NCI-H2196 treated with DMSO at 0.1 percent for 48 hours (cell line): Measurements from ENCODE around the gene PLN.

ENCODE experiments used
- DNase-seq: peaks from one replicate; lab custom pipeline; 2025; ENCODE audit not compliant: unreplicated experiment; lab: John Stamatoyannopoulos, UW

PLN gene

GRCh38 chr6:118548136-118548535 lies at the start of gene PLN:
Gene PLN (plus strand): TSS chr6:118548296. CDS start chr6:118558922, 10,626 bp downstream.
- no peak for DNase-seq

- no peak for DNase-seq
Observed at GRCh38 chr6:118500130-118501015, 47.7 kb upstream of the PLN start.

DNA sequence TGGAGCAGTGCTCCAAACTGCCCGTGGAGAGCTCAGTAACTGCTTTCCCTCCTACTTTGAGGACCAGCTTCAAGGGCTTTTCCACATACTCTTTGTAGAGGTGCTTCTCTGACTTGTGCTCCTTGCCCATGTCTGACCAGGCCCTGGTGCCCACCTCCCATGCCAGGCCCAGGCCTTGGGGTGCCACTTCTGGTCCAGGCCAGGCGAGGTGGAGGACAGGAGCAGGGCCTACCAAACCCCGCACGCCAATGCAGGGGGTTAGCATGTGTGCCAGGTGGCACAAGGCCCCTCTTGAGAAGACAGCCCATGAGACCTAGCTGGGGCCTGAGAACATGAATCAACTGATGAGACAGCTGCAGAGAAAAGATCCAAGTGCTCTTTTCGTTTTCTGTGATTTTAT lies 47.0 kb upstream of the PLN start:
- DNase-seq: no peak

DNA sequence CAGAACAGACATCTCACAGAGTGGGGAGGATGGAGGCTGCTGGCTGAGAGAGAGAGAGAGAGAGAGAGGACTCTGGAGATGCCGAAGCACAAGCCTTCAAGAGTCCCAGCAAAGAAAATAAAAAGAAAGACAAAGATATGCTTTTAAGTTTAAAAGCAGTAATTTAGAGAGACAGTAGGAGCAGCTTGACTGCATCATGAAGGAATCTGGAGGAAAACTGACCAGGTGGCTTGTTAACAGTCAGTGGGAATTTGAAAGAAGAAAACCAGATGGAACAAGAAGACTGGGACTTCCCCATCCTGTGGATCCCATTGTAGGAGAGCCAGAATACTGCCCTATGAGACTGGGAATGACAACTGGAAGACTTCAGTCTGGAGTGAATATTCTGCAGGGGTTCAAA lies 46.3 kb upstream of the PLN start:
- no peak for DNase-seq

- DNase-seq: no peak
Observed at GRCh38 chr6:118502169-118502568, 45.9 kb upstream of the PLN start.

- no peak for DNase-seq
Observed at GRCh38 chr6:118504611-118505010, 43.5 kb upstream of the PLN start.

- DNase-seq: no peak
Observed at GRCh38 chr6:118505656-118506055, 42.4 kb upstream of the PLN start.

DNA sequence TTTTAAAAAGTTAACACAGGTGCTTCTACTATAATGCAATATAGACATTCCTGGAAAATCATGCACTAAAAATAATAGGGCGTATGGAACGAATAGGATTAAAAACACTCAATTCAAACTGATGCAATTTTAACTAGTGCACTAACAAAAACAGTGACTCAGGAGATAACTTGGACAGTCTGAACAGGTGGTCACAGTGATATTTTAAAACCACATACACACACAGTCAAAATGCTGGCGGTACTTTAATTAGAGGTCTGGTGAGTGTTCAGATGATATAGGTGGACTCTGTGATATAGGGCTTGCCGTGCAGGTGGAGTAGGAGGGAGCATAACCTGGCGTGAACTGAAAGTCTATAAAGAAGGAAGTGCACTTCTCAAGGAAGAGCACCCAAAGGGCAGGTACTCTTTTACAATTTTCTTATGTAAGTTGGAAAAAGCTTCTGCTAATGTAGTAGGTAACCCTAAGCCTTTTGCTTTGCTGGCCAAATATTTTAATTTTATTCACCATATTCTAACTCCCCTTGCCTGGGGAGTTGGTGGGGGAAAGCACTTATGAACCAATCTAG lies 41.9 kb upstream of the PLN start:
- no peak for DNase-seq

DNA sequence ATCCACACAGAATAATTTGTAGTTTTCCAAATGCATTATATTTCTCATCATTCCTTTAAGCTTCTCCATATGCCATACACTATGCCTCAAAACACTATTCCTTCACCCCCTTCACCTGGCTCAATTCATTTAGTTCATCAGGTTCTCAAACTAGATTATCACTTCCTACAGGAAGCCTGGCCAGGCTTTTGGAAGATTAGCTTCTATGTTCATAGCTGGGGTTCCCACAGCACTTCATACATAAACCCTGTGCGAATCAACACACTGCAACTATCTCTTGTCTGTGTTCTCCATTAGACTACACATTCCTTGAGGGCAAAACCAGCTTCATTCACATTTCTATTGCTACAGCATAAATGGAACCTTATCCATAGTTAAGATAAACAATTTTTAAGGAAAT lies 40.5 kb upstream of the PLN start:
- no peak for DNase-seq

DNA sequence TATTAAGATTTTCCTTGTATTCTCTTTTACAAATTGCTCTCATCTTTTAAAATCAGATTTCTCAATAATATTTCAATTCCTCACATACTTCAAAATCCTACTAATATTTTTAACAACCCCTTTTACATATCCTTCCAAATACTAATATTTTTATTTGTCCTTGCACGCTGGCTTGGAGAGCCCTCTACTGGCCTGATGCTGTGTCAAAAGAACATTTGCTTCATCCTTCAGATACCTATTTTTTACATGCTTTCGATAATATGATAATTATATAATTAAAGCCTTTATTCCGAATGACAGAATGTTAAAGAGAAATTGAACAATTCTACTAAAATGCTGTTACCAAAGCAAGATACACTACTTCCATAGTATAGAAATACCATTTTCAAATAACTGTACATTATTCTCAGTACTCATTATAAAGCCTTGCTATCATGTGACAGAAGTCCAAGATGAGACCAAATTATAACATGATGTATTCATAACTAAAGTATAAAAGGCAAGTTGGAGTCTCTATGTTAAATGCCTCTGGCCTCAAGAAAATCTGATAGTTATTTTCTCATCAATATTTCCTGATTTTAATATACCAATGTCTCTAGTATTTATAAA lies 39.0 kb upstream of the PLN start:
- DNase-seq: peak; percentile 23

- no peak for DNase-seq
Observed at GRCh38 chr6:118511930-118512715, 36.0 kb upstream of the PLN start.

- no peak for DNase-seq
Observed at GRCh38 chr6:118514689-118515088, 33.4 kb upstream of the PLN start.

DNA sequence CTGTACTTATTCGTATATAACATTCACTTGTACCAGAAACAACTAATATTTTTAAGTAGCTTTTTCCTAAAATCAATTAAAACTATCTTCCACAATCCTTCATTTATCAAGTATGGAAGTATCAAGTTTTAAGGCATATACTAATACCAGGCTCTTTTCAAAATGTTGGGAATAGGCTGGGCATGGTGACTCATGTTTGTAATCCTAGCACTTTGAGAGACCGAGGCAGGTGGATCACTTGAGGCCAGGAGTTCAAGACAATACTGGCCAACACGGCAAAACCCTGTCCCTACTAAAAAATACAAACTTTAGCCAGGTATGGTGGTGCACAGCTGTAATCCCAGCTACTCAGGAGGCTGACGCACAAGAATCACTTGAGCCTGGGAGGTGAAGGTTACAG lies 25.7 kb upstream of the PLN start:
- no peak for DNase-seq

- no peak for DNase-seq
Observed at GRCh38 chr6:118523216-118523615, 24.9 kb upstream of the PLN start.

DNA sequence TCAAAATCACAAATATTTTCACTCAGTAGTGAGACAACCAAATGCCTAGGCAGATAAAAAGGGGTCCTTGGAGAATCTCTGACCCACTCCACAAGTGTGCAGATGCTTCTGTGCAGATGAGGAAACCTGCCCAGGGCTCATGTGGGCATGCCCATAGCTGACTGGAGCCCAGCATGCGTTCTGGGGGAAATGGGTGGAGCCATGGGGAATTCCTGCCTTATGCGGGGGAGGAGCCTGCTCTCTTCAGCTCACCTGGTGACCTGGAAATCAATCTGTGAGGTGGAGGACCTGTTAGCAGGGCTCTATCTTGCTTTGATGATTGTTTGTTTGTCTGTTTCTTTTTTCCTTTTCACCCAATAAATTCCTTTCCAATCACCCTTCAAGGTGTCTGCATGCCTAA lies 23.4 kb upstream of the PLN start:
- no peak for DNase-seq

- DNase-seq: no peak
Observed at GRCh38 chr6:118525913-118526780, 21.9 kb upstream of the PLN start.

DNA sequence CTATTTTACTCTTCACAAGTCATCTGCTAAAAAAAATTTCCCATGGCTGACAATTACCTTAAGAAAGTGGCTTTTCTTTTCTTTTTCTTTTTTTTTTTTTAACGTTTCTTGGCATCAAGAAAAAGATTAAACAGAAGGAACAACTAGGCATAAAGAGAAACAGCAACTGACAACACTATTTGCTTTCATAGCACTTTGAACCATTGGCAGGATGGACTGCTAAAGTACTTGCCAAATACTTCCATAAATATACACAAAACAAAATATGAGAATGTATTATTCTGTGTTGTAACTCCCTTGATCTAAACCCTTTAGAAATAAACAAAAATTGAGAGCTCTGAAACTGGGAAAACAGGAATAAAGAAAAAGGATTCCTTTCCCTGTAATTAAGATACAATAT lies 20.0 kb upstream of the PLN start:
- DNase-seq: no peak

- no peak for DNase-seq
Observed at GRCh38 chr6:118529756-118530155, 18.3 kb upstream of the PLN start.

DNA sequence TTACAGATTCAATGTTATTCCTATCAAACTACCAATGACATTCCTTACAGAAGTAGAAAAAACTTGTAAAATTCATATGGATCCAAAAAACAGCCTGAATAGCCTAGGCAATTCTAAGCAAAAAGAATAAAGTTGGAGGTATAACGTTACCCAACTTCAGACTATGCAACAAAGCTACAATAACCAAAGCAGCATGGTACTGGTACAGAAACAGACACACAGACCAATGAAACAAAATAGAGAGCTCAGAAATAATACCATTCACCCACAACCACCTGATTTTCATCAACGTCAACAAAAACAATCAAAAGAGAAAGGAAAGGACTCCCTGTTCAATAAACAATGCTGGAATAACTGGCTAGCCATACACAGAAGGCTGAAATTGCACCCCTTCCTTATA lies 17.2 kb upstream of the PLN start:
- DNase-seq: no peak

GRCh38 chr6:118535176-118535844 lies 12.8 kb upstream of the PLN start:
- no peak for DNase-seq
